ENCODE data around the gene CENPE. TPM values are rescaled to one million over a fixed set of nuclear protein-coding genes. Genes with fewer than 3 reads are reported as not detected.

The CENPE gene
- total RNA-seq, 2 experiments from 2014 or later, result 38.1 to 45.2 TPM

DNA sequence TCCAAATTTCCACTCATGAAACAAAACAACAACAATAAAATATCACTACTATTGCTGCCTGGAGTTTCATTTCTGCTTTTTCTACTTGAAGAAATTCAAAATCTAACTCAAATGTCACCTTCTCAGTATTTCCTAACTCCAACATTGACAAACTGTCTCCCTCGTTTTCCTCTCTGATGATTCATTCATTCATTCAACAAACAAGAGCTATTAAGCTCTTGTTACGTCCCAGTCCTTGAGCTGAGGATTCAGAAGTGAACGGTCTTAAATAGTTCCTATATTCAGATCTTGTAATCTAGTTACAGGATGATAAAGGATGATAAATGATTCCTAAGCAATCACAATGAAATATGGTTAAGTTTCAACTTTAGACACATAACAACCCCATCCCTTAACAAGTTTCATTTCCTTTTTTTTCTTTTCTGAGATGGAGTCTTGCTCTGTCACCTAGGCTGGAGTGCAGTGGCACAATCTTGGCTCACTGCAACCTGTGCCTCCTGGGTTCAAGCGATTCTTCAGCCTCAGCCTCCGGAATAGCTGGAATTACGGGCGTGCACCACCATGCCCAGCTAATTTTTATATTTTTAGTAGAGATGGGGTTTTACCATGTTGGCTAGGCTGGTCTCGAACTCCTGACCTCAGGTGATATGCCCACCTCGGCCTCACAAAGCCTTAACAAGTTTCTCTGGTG is 123.3 kb downstream of the CENPE start:
- intact Hi-C loops (cut with micrococcal nuclease), result loop anchor here (1.0 to 5.0 kb wide), 5 partner anchors 28 to 643 kb away; partner anchors contain the start of gene SLC9B1
- Mint-ChIP-seq H3K27me3 (ENCODE audit: low read depth) (no peaks in the 10 kb centered on the region), H3K36me3 (ENCODE audit: low read depth) (peaks cover 22% of the 10 kb centered on the region), H3K4me1 (ENCODE audit: low read depth) (peaks cover 50% of the 10 kb centered on the region), H3K4me3 (peak overlapping the region; percentile 82), H3K27ac (peak overlapping the region; percentile 98), H3K9me3 (no peaks in the 10 kb centered on the region)
- DNase-seq, result no peak
- CTCF ChIA-PET, result interaction anchor here (0.7 to 2.7 kb wide), 4 partner anchors 16 to 31 kb away, joined by 3 to 11 read pairs (median 4); no protein-coding TSS in a partner anchor

- peaks cover 47% of the 10 kb centered on the region for H3K4me1 Mint-ChIP-seq (ENCODE audit: low read depth)
- no peak overlapping the region for H3K27ac Mint-ChIP-seq
- CTCF ChIA-PET, result interaction anchor here (0.6 to 1.9 kb wide), 2 partner anchors 22 to 28 kb away, joined by 4 to 5 read pairs; no protein-coding TSS in a partner anchor
- H3K9me3 Mint-ChIP-seq, result no peaks in the 10 kb centered on the region
- H3K27me3 Mint-ChIP-seq (ENCODE audit: low read depth), result no peaks in the 10 kb centered on the region
- no peak for DNase-seq
- peak overlapping the region; percentile 82 for H3K4me3 Mint-ChIP-seq
- H3K36me3 Mint-ChIP-seq (ENCODE audit: low read depth), result peaks cover 22% of the 10 kb centered on the region
- intact Hi-C loops (cut with micrococcal nuclease), result loop anchor here (2.0 kb wide), 1 partner anchor 27 kb away; no protein-coding TSS in a partner anchor
Observed at GRCh38 chr4:103073792-103074438, 124.2 kb downstream of the CENPE start.

- peaks cover 30% of the 10 kb centered on the region for H3K36me3 Mint-ChIP-seq (ENCODE audit: low read depth)
- intact Hi-C loops (cut with micrococcal nuclease), result no loop called here
- H3K4me1 Mint-ChIP-seq (ENCODE audit: low read depth), result peaks cover 20% of the 10 kb centered on the region
- no peaks in the 10 kb centered on the region for H3K27me3 Mint-ChIP-seq (ENCODE audit: low read depth)
- no peak overlapping the region for H3K4me3 Mint-ChIP-seq
- DNase-seq, result no peak
- CTCF ChIA-PET, result no interaction called here
- no peak overlapping the region for H3K27ac Mint-ChIP-seq
- H3K9me3 Mint-ChIP-seq, result no peaks in the 10 kb centered on the region
Observed at GRCh38 chr4:103067841-103068547, 130.1 kb downstream of the CENPE start.

DNA sequence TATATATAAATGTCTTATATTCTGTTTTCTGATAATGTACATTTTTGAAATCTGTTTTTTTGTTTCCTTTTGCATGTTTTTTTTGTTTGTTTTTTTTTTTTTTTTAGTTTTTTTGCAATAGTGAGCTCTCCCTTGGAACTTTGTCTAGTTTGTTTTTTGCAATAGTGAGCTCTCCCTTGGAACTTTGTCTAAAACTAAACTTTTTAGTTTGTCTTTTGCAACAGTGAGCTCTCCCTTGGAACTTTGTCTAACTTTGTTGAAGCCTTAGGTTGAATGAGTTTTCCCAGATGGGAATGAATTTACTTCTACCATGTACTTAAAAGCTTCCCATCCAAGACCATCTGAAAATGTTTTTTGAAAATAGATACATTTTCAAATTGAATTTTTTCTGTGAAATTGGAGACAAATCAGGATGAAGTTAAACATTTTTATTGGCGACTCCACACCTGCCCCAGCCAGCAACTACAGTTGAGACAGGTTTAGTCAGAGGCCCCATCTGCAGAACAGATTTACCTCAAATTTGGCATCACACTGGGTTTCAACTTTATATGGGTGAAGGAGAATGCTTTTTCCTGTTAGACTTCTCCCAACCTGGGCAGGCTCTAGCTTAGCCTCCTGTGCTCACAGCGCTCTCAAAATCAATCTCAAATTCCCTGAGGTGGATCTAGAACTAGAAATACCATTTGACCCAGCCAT is 137.5 kb downstream of the CENPE start:
- Mint-ChIP-seq H3K4me3 (no peak overlapping the region), H3K36me3 (ENCODE audit: low read depth) (peaks cover 40% of the 10 kb centered on the region), H3K4me1 (ENCODE audit: low read depth) (peaks cover 2% of the 10 kb centered on the region), H3K27ac (no peak overlapping the region), H3K27me3 (ENCODE audit: low read depth) (no peaks in the 10 kb centered on the region), H3K9me3 (no peaks in the 10 kb centered on the region)
- DNase-seq, result no peak
- intact Hi-C loops (cut with micrococcal nuclease), result no loop called here
- CTCF ChIA-PET, result interaction anchor here (0.6 to 1.1 kb wide), 2 partner anchors 39 to 52 kb away, joined by 3 read pairs; partner anchors contain the start of gene BDH2

Other genes with a start within 250 kb of the CENPE start
- gene SLC9B1, start 178.6 kb downstream of the CENPE start, total RNA-seq, result 1 to 10 TPM; 2.0 to 3.5 TPM
- 10 to 100 TPM; 26.7 to 28.6 TPM for gene SLC9B2, start 121.6 kb downstream of the CENPE start, total RNA-seq
- gene BDH2, start 98.5 kb downstream of the CENPE start, total RNA-seq, result 10 to 100 TPM; 16.2 to 20.4 TPM

Measured in activated naive CD4-positive, alpha-beta T cell treated with anti-CD3 and anti-CD28 coated beads for 36 hours (primary cell).